EH (cell line): Measurements from ENCODE around the gene FAM124B.
A peak's percentile ranks its signal among the peaks of the same experiment; 100 is the strongest.

ENCODE experiments used
- DNase-seq: peaks from one replicate; pipeline ENCODE4 v3.0.0-alpha.2; 2015; ENCODE audit warnings: low read depth

FAM124B gene

DNA sequence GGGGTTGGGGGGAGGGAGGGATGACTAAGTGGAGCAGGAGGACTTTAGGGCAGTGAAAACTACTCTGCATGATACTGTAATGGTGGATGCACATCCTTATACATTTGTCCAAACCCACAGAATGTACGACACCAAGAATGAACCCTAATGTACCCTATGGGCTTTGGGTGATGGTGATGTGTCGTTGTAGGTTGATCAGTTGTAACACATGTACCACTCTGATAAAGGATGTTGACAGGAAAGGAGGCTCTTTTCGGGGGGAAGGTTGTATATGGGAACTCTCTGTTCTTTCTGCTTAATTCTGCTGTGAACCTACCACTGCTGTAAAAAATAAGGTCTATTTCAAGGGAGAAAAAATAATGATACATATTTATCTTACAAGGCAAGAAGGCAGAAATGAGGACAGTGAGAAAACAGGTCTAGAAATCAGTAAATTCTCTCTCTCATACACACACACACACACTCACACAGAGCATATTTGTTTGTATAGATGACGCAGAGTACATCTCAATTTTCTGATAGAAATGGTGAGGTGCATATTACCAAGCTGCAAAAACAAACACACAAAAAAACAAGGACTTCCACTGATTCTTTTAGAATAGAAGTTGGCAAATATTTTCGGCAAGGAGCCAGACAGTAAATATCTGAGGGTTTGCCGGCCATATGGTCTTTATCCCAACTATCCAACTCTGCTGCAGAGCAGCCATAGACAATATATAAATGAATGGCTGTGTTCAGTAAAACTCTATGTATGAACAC is 20.2 kb downstream of the FAM124B start:
- DNase-seq = no peak

DNA sequence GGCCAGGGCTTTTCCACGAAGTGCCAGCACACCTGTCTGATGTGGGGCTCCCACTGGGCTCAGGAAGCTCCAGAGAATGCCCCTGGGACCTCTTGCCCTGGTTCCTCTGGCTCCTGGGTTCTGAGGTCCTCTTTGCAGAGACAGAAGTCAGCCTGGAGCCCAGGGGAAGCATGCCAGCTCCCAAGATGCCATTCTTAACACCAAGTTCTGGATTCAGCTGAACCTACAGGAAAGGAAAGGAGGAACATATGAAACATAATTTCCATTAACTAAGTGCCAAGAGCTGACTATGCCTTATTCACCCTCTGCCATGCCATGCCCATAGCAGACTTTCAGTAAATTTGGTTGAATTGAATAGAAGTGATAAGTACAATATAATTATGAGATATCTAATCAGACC is 21.9 kb downstream of the FAM124B start:
- no peak for DNase-seq

DNA sequence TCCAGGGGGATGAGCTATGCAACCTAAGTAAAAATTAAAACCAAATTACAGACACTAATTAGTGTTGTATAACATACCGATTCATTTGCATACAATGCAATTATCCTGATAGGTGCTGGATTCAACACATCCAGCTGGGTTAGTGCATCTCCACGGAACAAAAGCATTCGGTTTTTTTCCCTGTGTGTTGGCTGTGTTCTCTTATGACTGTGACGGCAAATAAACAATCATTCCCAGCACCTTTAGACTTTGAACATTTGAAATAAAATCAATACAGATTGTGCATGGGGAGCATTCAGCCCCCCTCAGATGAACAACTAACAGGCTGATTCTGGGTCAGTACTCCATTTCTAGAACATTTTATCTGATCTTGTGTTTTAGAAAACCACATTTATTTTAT is 22.7 kb downstream of the FAM124B start:
- DNase-seq = no peak

DNA sequence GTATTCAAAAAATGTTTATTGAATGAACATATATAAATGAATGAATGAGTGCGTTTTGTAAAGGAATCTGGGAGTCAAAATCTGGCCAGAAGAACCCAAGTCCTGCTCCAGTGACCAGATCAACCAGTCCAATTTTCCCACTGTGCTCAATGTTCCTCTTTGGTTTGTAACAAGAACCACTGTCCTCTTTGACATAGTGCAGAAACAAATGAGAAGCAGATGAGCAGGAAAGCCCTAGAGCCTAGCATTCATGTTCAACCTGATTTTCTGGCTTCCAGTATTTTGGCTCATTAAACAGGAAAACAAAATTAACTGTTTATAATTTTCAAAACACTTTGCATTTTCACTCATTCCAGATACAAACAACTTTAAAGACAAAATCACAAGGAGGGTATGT is 23.2 kb downstream of the FAM124B start:
- DNase-seq = no peak

DNA sequence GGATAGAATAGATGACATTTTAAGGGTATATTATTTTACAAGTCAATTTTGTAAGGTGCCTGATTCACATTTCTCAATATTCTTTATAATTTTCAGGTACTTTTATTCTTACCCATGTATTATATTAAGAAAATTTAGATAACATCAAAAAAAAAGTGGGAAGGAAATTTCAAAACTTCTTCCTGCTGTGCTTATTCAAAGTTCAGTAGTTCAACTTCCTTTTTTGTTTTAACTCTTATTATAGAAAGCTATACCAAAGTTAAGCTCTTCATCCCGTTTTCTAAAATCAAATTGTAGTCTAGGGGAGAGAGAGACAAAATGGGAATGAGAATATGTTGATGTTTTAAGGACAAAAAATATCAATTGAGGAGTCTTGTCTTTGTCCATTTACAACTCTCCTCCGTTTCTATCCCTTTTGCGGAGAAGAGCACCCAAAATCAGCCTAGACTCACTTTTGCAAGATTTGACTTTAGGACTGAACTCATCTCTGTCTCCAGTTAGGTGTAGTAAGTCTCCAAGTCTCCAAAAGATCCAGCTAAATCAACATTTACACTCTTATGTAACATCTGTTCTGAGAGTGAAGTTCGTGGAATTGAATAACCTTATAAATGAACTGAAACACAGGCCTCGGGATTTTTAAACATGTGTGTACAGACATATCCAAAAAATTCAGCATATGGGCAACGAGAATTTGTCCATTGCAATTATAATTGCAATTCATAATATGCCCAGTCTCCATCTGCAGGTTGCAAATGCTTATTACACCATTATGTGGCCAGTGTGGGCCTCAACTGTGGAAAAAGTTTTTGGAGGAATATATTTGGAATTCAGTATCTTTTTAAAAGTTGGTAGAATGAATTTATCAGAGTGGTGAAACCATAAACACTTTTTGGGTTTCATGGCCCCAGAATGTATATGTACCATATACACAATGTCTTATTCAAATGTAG is 23.9 kb downstream of the FAM124B start:
- DNase-seq = no peak

DNA sequence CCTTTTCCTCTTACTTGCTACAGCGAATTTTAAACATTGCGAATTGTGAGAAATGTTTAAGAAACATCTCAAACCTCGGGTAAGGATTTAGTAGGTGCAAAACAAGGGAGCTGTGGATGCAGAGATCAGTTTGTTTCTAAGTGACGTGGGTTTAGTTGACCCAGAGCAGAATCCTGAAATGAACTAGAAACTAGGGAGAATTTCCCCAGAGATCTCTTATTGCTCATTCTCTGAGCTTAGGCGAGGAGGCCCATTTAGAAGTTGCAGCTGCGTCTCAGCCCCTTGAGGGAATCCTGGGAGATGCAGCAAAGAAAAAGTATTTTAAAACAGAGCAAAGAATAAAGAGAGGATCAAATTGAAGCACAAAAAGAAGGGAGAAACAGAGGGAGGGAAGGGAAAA is 29.3 kb downstream of the FAM124B start:
- DNase-seq = no peak

DNA sequence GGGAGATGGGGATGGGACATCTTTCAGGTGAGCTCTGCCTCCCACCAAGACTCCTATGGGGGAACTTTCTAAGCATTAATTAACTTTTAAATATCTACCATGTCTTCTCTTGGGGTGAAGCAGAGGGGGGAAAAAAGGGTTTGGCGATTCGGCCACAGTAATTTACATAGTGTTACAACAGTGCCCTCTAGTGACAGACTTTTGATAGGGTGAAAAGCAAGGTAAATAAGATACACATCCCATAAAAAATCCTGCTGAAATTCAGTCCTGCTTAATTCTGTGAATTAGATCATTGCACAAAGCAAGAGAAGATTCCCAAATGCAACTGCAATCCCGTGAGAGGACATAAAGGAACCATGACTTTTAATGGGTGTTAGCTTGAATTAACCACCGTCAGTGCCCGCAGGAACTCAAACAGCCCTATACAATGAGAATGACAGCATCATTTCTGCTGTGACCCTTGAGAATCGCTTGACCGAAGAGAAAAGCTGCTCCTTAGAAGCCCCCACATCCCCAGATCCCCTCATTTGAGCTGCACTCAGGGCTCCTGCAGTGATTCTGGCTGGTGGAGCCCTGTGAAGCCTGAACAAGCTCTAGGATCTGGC is 32.8 kb downstream of the FAM124B start:
- peak; percentile 45 for DNase-seq

DNA sequence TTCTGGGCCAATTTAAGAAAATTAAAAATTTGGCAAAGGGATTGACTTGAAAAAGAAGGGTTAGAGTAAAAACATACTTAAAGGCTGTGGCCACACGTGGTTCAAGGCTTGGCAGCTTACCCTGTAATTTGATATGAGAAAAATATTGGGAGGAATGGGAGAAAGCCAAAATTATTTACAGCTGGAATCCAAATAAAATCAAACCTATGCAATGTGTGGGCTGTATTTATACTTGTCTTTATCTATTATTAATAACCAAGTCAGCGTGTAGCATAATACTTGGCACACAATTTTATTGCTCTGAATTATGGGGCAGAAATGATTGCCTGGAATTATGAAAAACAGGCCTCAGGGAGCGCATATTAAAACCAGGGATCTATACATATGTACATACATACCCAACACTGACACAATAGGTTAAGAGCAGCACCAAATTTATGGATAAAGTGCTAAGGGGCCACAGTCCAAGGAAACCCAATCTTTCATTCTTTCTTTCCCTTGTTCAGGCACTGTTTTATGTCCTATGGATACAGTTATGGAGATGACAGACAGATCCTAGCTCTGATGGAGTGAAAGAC is 35.6 kb downstream of the FAM124B start:
- DNase-seq = peak; percentile 20

DNA sequence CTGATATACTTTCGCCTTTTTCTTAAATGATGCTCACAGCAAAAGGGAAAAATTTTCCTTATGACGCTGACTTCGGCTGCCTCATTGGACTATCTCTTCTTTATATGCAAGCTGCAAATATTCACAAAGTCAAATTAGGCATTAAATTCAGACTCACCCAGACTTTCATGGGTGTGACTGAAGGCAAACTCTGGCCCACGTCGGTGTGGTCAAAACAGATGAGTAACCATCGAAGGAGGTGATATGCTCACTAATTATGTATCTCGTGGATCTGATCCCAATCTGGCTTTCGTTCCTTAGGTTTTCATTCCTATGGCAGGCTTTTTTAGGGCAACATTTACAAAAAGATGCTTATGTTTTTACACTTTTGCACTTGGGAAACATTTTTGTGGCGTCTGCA is 36.6 kb downstream of the FAM124B start:
- DNase-seq = no peak

DNA sequence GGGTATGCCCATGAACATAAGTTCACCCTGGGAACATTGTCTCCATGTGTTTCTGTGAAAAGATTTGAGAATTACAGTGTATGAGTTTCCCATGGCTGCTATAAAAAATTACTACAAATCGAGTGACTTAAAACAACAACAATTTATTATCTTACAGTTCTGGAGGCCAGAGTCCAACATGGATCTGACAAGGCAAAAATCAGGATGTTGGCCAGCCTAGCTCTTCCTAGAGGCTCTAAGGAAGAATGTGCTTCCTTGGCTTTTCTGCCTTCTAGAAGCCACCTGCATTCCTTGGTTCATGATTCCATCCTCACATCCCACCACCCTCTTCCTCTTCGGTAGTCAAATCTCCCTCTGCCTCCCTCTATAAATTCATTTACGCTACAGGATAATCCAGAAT is 38.6 kb downstream of the FAM124B start:
- DNase-seq = no peak

DNA sequence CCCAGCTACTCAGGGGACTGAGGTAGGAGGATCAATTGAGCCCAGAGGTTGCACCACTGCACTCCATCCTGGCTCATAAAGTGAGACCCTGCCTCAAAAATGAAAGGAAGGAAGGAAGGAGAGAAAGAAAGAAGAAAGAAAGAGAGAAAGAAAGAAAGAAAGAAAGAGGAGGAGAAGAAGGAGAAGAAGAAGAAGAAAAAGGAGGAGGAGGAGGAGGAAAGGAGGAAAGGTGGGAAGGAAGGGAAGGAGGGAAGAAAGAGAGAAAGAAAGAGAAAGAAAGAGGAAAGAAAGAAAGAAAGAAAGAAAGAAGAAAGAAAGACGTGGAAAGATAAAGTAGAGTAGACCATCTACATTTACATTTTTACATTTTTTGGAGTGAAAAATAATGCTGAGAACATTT is 39.8 kb downstream of the FAM124B start:
- DNase-seq = no peak

DNA sequence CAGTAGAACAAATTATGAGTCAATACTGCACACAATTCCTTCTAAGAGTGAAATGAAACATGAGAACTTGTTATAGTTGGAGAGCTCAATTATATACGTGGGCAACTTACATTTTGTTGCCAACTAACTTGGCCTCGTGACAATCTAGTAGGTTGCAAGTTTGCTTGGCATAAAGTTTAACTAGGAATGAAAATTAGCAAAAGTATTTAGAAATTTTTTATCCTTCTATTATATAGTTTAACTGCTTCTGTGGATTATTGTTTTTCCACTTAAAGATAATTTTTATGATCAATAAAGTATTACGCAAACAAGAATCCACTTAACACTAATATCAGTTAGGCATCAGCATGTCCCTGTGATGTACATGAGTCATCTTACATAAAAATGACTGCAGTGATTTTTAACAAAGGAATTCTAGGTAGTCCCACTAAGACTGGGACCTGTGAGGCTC is 41.1 kb downstream of the FAM124B start:
- DNase-seq = no peak

DNA sequence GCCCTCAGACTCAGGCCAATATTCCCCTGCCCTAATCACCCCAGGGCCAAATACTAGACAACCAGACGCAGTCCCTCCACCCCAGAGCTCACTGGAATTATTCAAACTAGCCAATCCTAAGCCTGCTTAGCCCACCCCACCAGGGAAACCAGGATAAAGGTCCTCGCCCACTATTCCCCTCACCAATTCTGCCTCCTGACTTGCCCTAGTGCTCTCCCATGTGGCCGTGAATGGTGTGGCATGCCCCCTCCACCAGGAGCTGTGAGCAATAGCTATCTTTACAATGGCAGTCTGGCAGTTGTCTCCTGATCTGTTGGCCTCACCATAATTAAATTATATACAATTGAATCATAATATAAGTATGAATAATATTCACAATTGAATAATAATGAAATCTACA is 42.3 kb downstream of the FAM124B start:
- peak; percentile 21 for DNase-seq

DNA sequence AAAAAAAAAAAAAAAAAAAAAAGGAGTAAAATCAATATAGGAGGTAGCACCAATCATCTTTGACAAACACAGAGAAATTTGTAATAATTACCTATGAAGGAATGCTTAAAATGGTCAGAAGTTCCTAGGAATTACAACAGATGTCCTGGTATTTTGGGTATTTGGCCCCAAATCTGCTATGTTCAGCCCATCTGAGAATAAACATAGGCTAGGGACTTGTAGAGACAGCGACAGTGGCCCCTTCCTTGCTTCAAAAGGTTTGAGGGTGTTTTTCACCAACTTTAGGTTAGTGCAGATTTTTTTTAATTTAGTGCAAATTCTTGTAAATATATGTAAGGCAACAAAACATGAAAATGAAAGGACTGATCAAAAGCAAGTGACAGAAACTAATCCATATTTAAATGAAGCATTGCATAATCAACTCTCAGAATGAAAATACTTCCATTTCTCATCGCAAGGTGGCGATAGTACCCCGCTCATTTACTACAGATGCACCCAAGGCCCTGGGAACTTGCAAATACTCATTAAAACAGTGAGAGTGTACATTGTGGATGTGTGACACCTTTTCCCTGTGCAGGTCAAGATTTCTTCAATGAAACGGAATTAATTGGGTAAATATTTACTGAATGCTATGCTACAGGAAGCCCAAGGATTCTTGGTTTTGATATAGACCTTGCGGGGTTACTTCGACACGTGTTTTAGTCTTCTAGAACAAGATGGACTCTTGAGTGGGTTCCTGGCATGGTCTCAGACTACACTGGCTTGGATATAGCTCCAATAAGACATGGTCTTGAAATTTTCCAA is 44.6 kb downstream of the FAM124B start:
- DNase-seq = peak; percentile 66

DNA sequence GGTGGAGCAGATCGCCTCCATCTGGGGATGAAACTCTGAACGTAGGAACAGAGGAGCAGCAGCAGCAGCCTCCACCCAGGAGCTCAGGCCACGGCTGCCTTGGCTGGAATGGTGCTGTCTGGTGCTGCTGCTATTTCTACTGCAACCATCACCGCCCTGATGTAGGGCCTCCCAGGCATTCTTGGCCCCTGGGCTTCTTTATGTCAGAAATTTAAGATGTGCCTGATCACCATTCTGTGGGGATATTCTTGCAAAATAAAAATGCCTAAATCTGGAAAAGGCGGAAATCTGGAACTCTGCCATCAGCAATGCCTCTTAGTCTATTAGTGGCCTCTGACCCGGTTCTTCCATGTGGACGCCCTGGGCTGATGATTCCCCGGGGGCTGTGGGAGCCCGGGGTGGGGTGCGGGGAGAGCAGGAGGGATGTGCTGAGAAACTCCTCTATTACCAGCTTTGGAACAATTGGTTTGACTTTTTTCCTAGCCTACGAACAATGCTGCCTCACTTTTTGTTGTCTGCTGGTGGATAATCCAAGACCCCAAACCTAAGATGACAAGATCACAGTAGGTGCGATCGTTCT is 47.2 kb downstream of the FAM124B start:
- DNase-seq = no peak

DNA sequence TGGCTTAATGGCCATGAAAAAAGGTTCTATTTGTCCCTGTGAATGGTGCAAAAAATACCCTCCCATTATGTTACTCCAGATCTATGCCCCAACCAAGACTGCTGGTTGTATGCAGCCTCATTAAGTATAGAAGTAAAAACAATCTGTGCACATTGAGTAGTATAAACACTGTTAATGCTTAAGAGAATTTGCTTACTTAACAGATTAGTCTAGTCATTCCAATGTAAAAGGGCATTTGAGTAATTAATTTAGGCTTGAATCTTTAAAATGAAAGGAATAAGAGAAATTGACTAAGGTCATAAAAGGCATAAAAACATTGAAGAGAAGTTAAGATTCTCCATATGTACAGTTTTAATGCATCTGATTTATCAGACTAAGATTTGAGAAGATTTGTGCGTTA is 51.2 kb downstream of the FAM124B start:
- no peak for DNase-seq

DNA sequence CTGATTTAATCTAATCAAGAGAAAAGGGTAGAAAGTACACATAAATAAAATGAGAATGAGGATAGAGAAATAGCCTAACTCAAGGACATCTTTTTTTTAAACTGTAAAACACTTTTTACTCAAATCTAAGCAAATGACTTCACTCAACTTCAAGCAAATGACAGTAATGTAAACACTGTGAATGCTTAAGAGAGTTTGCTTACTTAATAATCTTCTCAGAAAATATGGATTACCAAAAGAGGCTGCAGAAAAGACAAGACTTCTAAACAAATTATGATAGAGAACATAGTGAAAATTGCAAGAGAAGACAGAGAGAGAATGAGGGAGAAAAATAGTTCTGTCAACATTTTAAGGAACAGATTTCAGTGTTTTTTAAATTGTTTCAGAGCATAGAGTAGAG is 52.5 kb downstream of the FAM124B start:
- no peak for DNase-seq

DNA sequence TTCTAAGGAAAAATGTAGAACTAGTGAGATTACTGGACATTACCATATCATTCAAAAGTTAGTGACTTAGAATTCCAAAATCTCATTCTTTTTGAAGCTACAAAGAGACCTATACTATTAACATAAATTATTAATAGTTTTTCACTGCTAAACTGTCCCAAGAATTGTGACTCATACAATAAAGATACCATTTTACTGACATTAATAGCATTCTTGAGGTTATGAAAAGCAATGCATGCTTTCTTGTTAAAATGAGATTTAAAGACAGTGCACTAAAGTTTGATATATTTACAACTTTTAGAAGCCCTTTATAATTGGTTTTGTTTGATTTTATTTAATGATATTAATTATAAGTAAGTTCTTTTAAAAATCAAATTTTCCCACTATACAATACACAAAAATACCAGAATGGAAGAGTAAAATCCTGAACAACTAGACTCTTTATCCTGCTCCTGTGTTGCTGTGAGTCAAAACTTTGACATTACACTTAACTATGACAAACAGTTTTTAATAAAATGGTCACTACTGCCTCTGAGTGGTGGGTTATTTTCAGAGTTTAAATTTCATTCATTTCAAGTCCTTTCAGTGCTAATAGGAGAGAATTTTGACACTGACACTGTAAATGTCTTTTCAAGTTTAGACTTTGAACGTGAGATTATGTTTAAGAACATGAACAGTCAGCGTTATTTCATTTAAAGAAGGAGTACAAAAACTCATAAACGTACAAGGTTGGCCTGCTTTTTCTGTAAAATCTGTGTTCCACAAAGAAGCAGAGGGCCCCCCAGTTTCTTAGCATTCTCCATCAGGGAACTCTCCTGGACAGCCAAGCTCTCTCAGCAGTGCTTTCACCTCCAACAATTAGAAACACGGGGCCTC is 54.5 kb downstream of the FAM124B start:
- peak; percentile 47 for DNase-seq

DNA sequence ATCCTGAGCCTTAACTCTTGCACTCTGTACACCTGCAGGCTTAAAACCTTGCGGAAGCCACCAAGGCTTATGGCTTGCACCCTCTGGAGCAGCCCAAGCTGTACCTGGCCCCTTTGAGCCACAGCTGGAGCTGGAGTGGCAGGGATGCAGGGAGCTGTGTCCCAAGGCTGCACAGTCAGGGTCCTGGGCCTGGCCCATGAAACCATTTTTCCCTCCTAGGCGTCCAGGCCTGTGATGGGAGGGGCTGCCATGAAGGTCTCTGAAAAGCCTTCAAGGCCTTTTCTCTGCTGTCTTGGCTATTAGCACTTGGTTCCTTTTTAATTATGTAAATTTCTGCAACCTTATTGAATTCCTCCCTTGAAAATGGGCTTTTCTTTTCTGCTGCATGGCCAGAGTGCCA is 56.4 kb downstream of the FAM124B start:
- DNase-seq = no peak

DNA sequence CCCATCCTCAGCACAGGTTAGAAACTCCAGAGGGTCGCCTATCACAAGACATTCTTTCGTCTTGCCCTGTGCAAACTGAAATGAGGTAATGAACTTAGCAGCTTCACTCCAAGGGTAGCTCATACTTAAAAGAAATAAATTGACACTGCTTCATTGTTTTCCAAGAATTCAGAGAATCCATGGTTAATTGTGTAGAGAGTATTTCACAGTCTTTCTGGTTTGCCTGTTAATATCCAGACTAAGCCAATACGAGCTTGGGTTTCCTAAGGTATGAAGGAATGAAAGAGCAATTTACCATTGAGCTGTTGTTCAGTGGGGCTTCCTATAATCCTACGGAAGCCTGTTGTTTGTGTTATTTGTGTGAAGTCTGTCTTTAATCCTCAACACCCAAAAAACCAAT is 58.7 kb downstream of the FAM124B start:
- DNase-seq = no peak
